HG03575 (cell line): ENCODE results near the gene RGS14.
"Not testable (repeated sequence)": the region's sequence is repeated elsewhere in the genome, so short reads cannot be mapped to it uniquely, and the experiment has no call there.

Experiments used
- ATAC-seq: cut with Tn5 transposase; IDR thresholded peaks from one replicate; pipeline ENCODE4 v1.9.1; 2021; ENCODE audit not compliant: unreplicated experiment, insufficient number of reproducible peaks, low FRiP score; ENCODE audit errors: extremely low read depth

The RGS14 gene

GRCh38 chr5:177372034-177372896, 14.5 kb downstream of the RGS14 start:
- no peak for ATAC-seq

GRCh38 chr5:177372910-177373309, 15.2 kb downstream of the RGS14 start:
- no peak for ATAC-seq

- no peak for ATAC-seq
Measured at GRCh38 chr5:177373806-177374205, 16.1 kb downstream of the RGS14 start.

GRCh38 chr5:177374211-177374610, 16.5 kb downstream of the RGS14 start:
- ATAC-seq = no peak

GRCh38 chr5:177375516-177375915, 17.8 kb downstream of the RGS14 start:
- not testable (repeated sequence) for ATAC-seq

- ATAC-seq = no peak
Measured at GRCh38 chr5:177376107-177376506, 18.4 kb downstream of the RGS14 start.

GRCh38 chr5:177377851-177378776, 20.4 kb downstream of the RGS14 start:
- ATAC-seq = no peak

GRCh38 chr5:177378884-177379883, 21.5 kb downstream of the RGS14 start:
- ATAC-seq = no peak

GRCh38 chr5:177380805-177381126, 23.0 kb downstream of the RGS14 start:
- no peak for ATAC-seq

GRCh38 chr5:177382423-177383029, 24.8 kb downstream of the RGS14 start:
- no peak for ATAC-seq

GRCh38 chr5:177383181-177383580, 25.5 kb downstream of the RGS14 start:
- no peak for ATAC-seq

GRCh38 chr5:177384134-177384533, 26.4 kb downstream of the RGS14 start, which contains the start of gene SLC34A1:
Gene SLC34A1 (plus strand): TSS chr5:177384434. CDS start chr5:177385742, 1,308 bp downstream.
- no peak for ATAC-seq

GRCh38 chr5:177385720-177386119, 28.0 kb downstream of the RGS14 start:
- ATAC-seq = no peak

GRCh38 chr5:177386542-177386941, 28.8 kb downstream of the RGS14 start:
- ATAC-seq = no peak

- no peak for ATAC-seq
Measured at GRCh38 chr5:177387405-177387804, 29.7 kb downstream of the RGS14 start.

- ATAC-seq = no peak
Measured at GRCh38 chr5:177388521-177389052, 30.9 kb downstream of the RGS14 start.

- ATAC-seq = no peak
Measured at GRCh38 chr5:177389241-177390169, 31.8 kb downstream of the RGS14 start.
